OCI-LY7 (cell line): Measurements from ENCODE around the gene METRN. TPM values are rescaled to one million over a fixed set of nuclear protein-coding genes. Genes with fewer than 3 reads are reported as not detected.

Experiments
- BruUV-seq: library from RNA; stranded (reverse); fragments of 400-500 nt; replicated peaks from 2 replicates; lab custom pipeline; 2021; lab: Mats Ljungman, UMichigan
- CTCF ChIA-PET: fragments of 300-600 bp; sonication (Branson Sonifier 250); formaldehyde crosslinking; loops from one replicate; lab custom pipeline; 2022; ENCODE audit warnings: antibody characterized with exemption; ENCODE audit not compliant: unreplicated experiment; lab: Charles Lee
- POLR2A ChIA-PET: fragments of 300-600 bp; sonication (Branson Sonifier 250); formaldehyde crosslinking; loops from one replicate; lab custom pipeline; 2022; ENCODE audit warnings: antibody characterized with exemption; lab: Charles Lee
- DNase-seq: peaks from one replicate; pipeline ENCODE4 v3.0.0-alpha.2; 2015; ENCODE audit warnings: low spot score
- H2AFZ ChIP-seq: fragments of 200-600 bp; sonication (generic), shearing (Covaris generic); 2 replicates; pipeline ENCODE4 v1.6.1; 2014; ENCODE audit warnings: mild to moderate bottlenecking, antibody characterized with exemption, low read length, moderate library complexity
- H3K27ac ChIP-seq: fragments of 200-600 bp; sonication (generic); 2 replicates; pipeline ENCODE4 v1.5.1; 2014; ENCODE audit warnings: mixed run types, low read depth, mild to moderate bottlenecking, moderate library complexity, low read length, inconsistent platforms; ENCODE audit not compliant: poor library complexity, severe bottlenecking
- H3K36me3 ChIP-seq: fragments of 200-600 bp; sonication (generic); 2 replicates; pipeline ENCODE4 v1.6.1; 2014; ENCODE audit warnings: mild to moderate bottlenecking, antibody characterized with exemption, low read length, moderate library complexity, mixed read lengths; ENCODE audit not compliant: insufficient read depth
- H3K4me1 ChIP-seq: fragments of 200-600 bp; sonication (generic); 2 replicates; pipeline ENCODE4 v1.5.1; 2014; ENCODE audit warnings: mild to moderate bottlenecking, low read length; ENCODE audit not compliant: insufficient read depth, poor library complexity, severe bottlenecking
- H3K4me2 ChIP-seq: fragments of 200-600 bp; sonication (generic); 2 replicates; pipeline ENCODE4 v1.6.1; 2014; ENCODE audit warnings: mild to moderate bottlenecking, low read length
- H3K4me3 ChIP-seq: fragments of 200-600 bp; sonication (generic); 2 replicates; pipeline ENCODE4 v1.5.1; 2014; ENCODE audit warnings: mild to moderate bottlenecking, low read depth, low read length; ENCODE audit not compliant: poor library complexity, severe bottlenecking
- H3K79me2 ChIP-seq: fragments of 200-600 bp; sonication (generic); 2 replicates; pipeline ENCODE4 v1.6.1; 2016; ENCODE audit warnings: low read depth, mild to moderate bottlenecking, low read length, moderate library complexity, mixed read lengths; ENCODE audit not compliant: insufficient read depth
- H3K9me2 ChIP-seq: fragments of 200-600 bp; sonication (generic); 2 replicates; pipeline ENCODE4 v1.6.1; 2016; ENCODE audit warnings: mild to moderate bottlenecking, low read length, mixed read lengths; ENCODE audit not compliant: insufficient read depth
- H3K9me3 ChIP-seq: fragments of 200-600 bp; sonication (generic); 2 replicates; pipeline ENCODE4 v1.6.1; 2014; ENCODE audit warnings: mild to moderate bottlenecking, mixed run types, low read length, mixed read lengths
- H4K20me1 ChIP-seq: fragments of 200-600 bp; sonication (generic); 2 replicates; pipeline ENCODE4 v1.6.1; 2014; ENCODE audit warnings: mild to moderate bottlenecking, antibody characterized with exemption, low read length, moderate library complexity, mixed read lengths; ENCODE audit not compliant: insufficient read depth
- EZH2phosphoT487 ChIP-seq: fragments of 200-600 bp; sonication (generic); IDR thresholded peaks from 2 replicates; pipeline ENCODE4 v1.6.1; 2018; ENCODE audit warnings: low read depth, borderline replicate concordance, mild to moderate bottlenecking, mixed run types, antibody characterized with exemption, low read length, moderate library complexity, mixed read lengths
- intact Hi-C: fragments of 100-400 bp; cut with micrococcal nuclease; formaldehyde crosslinking; loops from one replicate; pipeline ENCODE4 v1.10.0; 2022; ENCODE audit not compliant: unreplicated experiment
- total RNA-seq, 2 experiments: library from RNA; depleted of rRNA in 1 of 2; stranded (reverse); fragments of >200 nt in 1 of 2; shearing (Covaris generic) in 1 of 2; gene quantifications; 2 replicates each; pipeline ENCODE4 v1.2.3, GENCODE V29; 2014 to 2022
- TF ChIP-seq, protein P1 (sequence below): fragments of 200-600 bp; sonication (generic); conservative IDR thresholded peaks from 2 replicates; pipeline ENCODE4 v1.5.1; 2014; ENCODE audit warnings: mild to moderate bottlenecking, antibody characterized with exemption, low read length, moderate library complexity, mixed read lengths

The METRN gene
- total RNA-seq, 2 experiments from 2014 or later, result 14.4 to 15.9 TPM

DNA sequence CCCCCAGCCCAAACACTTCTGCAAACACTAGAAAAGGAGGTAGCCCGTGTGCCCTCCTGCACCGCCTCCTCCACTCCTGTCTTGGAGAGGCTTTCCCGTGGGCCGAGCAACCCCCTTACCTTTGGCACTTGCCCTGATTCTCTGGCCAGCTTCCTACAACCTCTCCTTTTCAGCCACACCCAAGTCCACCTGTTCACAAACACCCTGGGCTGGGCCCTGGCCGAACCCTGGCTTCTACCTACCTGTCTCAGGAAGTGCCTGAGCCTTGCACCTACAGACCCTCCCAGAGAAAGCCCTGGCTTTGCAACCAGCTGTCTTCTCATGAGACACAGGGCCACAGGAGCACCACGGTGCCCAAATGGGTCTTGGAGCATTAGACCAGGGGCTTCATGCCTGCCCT is 4.0 kb downstream of the METRN start:
- Histone ChIP-seq H3K4me2 (peak overlapping the region; percentile 88), H3K79me2 (no peaks in the 10 kb centered on the region), H3K4me1 (peaks cover 61% of the 10 kb centered on the region), H3K36me3 (0 out of 2 replicates have a peak, but pooled peaks cover 10% of the 10 kb centered on the region), H3K9me2 (no peaks in the 10 kb centered on the region), H3K27ac (peak overlapping the region; percentile 93), H2AFZ (no peak overlapping the region), H3K4me3 (peak overlapping the region; percentile 95), H4K20me1 (no peaks in the 10 kb centered on the region), H3K9me3 (no peaks in the 10 kb centered on the region)
- intact Hi-C loops, result no loop called here
- no peak for TF ChIP-seq EZH2phosphoT487
- TF ChIP-seq, protein P1, sequence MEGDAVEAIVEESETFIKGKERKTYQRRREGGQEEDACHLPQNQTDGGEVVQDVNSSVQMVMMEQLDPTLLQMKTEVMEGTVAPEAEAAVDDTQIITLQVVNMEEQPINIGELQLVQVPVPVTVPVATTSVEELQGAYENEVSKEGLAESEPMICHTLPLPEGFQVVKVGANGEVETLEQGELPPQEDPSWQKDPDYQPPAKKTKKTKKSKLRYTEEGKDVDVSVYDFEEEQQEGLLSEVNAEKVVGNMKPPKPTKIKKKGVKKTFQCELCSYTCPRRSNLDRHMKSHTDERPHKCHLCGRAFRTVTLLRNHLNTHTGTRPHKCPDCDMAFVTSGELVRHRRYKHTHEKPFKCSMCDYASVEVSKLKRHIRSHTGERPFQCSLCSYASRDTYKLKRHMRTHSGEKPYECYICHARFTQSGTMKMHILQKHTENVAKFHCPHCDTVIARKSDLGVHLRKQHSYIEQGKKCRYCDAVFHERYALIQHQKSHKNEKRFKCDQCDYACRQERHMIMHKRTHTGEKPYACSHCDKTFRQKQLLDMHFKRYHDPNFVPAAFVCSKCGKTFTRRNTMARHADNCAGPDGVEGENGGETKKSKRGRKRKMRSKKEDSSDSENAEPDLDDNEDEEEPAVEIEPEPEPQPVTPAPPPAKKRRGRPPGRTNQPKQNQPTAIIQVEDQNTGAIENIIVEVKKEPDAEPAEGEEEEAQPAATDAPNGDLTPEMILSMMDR, result no peak
- CTCF ChIA-PET, result no interaction called here
- BruUV-seq, result no TSS peak
- POLR2A ChIA-PET, result no interaction called here
- no peak for DNase-seq

DNA sequence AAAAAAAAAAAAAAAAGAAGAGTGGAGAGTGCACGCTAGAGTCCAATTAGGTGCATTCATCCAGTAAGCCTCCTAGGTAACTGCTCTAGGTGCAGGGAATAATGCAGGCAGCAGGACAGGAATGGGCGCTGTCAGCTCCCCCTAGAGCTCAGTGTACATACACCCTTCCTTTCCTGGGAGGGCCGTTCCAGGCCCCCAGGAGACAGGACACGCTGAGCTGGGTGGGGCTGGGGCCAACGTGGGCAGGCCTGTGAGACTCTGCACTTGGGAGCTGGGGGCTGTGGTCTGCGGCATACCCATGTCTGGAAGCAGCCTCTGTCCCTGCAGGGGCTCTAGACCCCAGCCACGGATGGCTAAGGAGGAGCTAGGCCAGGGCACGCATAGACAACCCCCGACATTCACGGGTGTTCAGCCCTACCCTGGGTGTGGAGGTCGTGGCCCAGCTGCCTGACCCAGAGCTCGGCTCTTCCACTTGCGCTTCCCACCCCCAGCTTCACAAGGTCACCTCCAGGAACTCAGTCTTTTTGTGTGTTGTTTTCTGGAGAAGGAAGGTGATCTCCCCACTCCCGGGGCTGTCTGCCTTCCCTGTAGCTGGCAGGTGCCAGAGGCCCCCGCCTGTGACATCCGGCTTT is 5.0 kb downstream of the METRN start:
- TSS peak; percentile 74 for BruUV-seq
- H3K9me3 ChIP-seq, result no peaks in the 10 kb centered on the region
- H4K20me1 ChIP-seq, result no peaks in the 10 kb centered on the region
- TF ChIP-seq, protein P1, result no peak; the same call in 1 of the 2 replicates
- TF ChIP-seq EZH2phosphoT487, result no peak
- no peak overlapping the region for H2AFZ ChIP-seq
- CTCF ChIA-PET, result interaction anchor here (0.7 kb wide), 1 partner anchor 21 kb away, joined by 4 read pairs; the partner anchor contains the start of gene CIAO3
- POLR2A ChIA-PET, result interaction anchor here (0.5 to 3.2 kb wide), 4 partner anchors 8 to 30 kb away, joined by 3 to 26 read pairs (median 3); partner anchors contain the start of gene WDR24
- H3K27ac ChIP-seq, result peak overlapping the region; percentile 93
- H3K4me3 ChIP-seq, result peak overlapping the region; percentile 95
- H3K9me2 ChIP-seq, result no peaks in the 10 kb centered on the region
- no peaks in the 10 kb centered on the region for H3K79me2 ChIP-seq
- intact Hi-C loops, result loop anchor here (2.0 to 5.0 kb wide), 2 partner anchors 19 to 38 kb away; partner anchors contain the start of genes JMJD8 and STUB1
- DNase-seq, result no peak
- H3K4me2 ChIP-seq, result peak overlapping the region; percentile 88
- 0 out of 2 replicates have a peak, but pooled peaks cover 10% of the 10 kb centered on the region for H3K36me3 ChIP-seq
- peaks cover 62% of the 10 kb centered on the region for H3K4me1 ChIP-seq
